HG02885 (cell line): ENCODE results near the gene PRR11.
A peak's percentile ranks its signal among the peaks of the same experiment; 100 is the strongest.
"Not testable (repeated sequence)": the region's sequence is repeated elsewhere in the genome, so short reads cannot be mapped to it uniquely, and the experiment has no call there.

Source experiments
- ATAC-seq: cut with Tn5 transposase; IDR thresholded peaks from one replicate; pipeline ENCODE4 v1.9.1; 2021; ENCODE audit warnings: mild to moderate bottlenecking; ENCODE audit not compliant: unreplicated experiment, poor library complexity

The PRR11 gene

GRCh38 chr17:59151006-59151405 lies 4.5 kb upstream of the PRR11 start:
- ATAC-seq: no peak

DNA sequence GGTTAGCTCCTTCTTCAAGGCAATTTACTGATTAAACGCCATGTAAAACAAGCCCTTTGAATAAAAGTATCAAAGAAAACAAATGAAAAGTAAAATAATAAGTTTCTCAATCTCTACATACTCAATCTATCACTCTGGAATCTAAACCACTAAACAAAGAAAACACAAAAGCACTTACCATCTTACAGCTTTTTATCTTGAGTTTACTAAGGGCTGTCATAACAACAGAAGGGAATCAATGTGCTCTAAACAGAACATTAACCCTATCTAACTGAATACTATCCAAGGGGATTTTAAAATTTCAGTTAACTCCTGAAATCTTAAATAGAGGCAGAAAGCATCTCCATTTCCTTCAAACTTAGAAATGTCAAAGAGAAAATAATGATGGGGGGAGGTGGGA lies 4.0 kb upstream of the PRR11 start:
- no peak for ATAC-seq

GRCh38 chr17:59152925-59153324 lies 2.6 kb upstream of the PRR11 start:
- ATAC-seq: no peak

DNA sequence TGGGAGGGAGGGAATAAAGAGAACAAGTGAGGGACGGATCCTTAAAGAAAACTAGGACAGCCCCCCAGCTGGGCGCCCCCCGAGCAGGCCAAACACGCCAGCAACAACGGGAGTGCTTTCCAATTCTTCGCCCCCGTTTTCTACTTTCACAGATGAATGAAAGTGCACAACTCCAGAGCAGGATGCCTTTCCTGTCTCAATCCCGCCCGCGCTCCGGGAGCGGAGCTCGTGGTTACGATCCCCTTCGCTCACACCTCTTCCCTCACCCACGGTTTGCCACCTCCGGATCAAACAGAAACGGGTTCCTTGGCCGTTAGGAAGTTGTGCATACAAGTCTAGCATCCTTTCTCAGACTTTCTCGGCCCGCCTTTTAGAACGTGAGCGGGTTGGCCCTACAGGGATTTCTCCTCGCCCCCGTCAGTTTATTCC lies 1.2 kb upstream of the PRR11 start:
- no peak for ATAC-seq

GRCh38 chr17:59154721-59155438 lies 666 bp upstream of the PRR11 start, which contains the start of gene SKA2:
TSS of gene SKA2 (minus strand) at chr17:59155186. CDS start at chr17:59155163, 23 bp downstream.
- peak; percentile 83 for ATAC-seq

DNA sequence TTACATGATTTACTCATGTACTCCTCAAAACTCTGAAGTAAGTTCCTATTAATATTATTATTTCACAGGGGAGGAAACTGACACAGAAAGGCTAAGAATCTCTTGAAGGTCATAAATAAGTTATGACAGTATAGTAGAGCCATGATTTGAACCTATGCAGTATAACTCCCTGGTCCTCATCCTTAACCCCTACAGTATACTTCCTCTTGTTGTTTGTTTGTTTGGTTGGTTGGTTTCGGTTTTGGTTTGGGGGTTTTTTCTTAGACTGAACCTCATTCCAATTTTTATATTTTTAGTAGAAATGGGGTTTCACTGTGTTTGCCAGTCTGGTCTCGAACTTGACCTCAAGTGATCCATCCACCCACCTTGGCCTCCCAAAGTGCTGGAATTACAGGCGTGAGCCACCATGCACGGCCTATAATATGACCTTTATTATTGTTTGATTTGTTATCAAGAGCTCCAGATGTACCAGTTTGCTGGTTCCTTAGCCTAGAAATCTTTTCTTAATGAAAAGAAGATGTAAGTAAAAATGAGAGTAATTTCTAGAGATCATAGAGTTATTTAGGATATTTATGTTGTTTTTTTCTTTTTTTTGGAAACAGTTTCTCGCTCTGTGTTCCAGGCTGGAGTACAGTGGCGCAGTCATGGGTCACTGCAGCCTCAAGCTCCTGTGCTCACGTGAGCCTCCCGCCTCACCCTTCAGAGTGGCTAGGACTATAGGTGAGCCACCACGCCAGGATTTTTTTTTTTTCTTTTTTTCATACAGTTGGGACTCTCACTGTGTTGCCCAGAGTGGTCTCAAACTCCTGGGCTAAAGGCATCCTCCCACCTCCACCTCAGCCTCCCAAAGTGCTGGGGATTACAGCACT lies 4.8 kb downstream of the PRR11 start:
- ATAC-seq: no peak

DNA sequence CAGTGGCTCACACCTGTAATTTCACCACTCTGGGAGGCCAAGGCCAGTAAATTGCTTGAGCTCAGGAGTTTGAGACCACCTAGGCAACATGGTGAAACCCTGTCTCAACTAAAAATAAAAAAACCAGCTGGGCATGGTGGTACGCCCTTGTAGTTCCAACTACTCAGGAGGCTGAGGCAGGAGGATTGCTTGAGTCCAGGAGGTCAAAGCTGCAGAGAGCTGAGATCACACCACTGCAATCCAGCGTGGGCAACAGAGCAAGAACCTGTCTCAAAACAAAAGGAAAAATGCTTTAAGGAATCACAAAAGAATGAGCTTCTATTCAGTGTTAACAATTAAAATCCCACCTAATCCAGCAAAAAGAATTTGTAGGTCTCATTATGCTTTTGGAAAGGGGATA lies 5.9 kb downstream of the PRR11 start:
- no peak for ATAC-seq

DNA sequence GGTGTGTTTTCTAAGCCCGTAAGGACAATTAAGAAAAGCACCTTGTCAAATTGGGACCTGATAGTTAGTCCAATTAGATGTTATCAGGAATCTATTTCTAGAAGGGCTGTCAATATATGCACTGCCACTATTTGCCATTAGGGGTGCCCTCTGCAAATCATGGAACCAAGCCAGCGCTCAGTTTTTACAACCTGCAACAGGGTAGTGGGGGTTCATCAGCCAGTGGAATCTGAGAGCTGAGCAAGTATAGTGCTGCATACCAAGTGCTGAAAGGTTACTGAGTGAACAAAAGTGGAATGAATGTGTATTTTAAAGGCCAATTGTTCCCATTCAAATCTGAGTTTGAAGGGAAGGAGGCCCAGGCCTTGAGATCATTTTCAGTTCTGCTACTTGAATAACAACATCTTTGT lies 10.4 kb downstream of the PRR11 start:
- no peak for ATAC-seq

- no peak for ATAC-seq
Measured at GRCh38 chr17:59167571-59168001, 12.0 kb downstream of the PRR11 start.

DNA sequence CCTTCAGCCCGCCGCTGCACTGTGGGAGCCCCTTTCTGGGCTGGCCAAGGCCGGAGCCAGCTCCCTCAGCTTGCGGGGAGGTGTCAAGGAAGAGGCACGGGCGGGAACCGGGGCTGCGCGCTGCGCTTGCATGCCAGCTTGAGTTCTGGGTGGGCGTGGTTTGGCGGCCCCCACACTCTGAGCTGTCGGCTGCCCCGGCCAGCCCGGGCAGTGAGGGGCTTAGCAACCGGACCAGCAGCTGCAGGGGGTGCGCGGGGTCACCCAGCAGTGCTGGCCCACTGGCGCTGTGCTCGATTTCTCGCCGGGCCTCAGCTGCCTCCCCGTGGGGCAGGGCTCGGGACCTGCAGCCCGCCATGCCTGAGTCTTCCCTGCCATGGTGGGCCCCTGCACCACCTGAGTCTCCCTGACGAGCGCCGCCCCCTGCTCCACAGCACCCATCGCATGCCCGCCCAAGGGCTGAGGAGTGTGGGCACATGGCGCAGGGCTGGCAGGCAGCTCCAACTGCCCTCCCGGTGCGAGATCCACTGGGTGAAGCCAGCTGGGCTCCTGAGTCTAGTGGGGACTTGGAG lies 17.0 kb downstream of the PRR11 start:
- no peak for ATAC-seq

DNA sequence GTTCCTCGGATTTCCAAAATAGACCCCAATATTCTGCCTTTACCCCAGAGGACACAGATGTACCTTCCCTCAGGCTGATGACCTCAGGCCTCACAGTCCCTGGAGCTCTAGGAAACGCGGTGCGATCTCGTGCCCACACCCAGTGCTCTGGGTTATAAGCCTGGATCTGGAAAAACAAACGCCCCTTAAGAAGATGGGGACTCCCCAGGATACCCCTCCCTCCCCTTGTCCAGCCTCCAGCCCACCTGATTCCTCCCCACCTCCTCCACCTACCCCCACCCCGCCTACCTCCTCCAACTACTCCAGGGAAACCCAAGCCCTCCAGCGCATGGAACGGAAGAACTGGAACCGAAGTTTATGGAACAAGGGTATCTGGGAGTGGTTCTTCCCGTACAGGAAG lies 19.1 kb downstream of the PRR11 start:
- no peak for ATAC-seq

- ATAC-seq: no peak
Measured at GRCh38 chr17:59175076-59175475, 19.5 kb downstream of the PRR11 start.

- ATAC-seq: no peak
Measured at GRCh38 chr17:59178266-59178985, 22.9 kb downstream of the PRR11 start.

- ATAC-seq: not testable (repeated sequence)
Measured at GRCh38 chr17:59179601-59180000, 24.1 kb downstream of the PRR11 start.

GRCh38 chr17:59180626-59181025 lies 25.1 kb downstream of the PRR11 start:
- ATAC-seq: no peak

DNA sequence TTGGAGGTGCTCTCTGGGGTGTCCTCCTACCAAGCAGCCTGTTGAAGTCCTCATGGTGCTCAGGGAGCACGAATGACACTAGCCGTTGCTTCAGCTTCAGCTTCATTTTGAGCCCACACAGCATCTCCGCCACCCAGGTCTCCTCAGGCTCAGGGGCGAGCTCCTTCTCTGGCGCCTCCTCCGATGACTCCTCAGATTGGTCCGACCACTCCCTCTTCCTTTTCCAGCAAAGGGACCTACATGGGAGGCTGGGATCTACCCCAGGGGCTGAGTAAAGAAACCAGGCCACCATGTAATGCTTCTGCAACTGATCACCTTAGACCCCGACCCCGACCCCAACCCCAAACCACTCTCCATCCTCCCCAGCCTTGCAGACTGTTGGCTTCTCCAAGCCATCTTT lies 25.9 kb downstream of the PRR11 start:
- no peak for ATAC-seq

- no peak for ATAC-seq
Measured at GRCh38 chr17:59185997-59186396, 30.5 kb downstream of the PRR11 start.

- ATAC-seq: no peak
Measured at GRCh38 chr17:59186850-59187249, 31.3 kb downstream of the PRR11 start.

- ATAC-seq: no peak
Measured at GRCh38 chr17:59190806-59191205, 35.3 kb downstream of the PRR11 start.

- no peak for ATAC-seq
Measured at GRCh38 chr17:59193336-59193862, 37.9 kb downstream of the PRR11 start.
